Brain microvascular endothelial cell (primary cell): Measurements from ENCODE around the gene RRBP1.

Source experiments
- DNase-seq: peaks from one replicate; pipeline ENCODE4 v3.0.0-alpha.2; 2020
- H3K27ac ChIP-seq: fragments of 250-450 bp; sonication (Bioruptor Pico); 2 replicates; pipeline ENCODE4 v1.5.1; 2020; ENCODE audit warnings: mild to moderate bottlenecking, moderate library complexity
- H3K27me3 ChIP-seq: fragments of 250-450 bp; sonication (Bioruptor Pico); replicated peaks from 2 replicates; pipeline ENCODE4 v1.5.1; 2020; ENCODE audit warnings: mild to moderate bottlenecking
- H3K36me3 ChIP-seq: fragments of 250-450 bp; sonication (Bioruptor Pico); replicated peaks from 2 replicates; pipeline ENCODE4 v1.5.1; 2020; ENCODE audit warnings: mild to moderate bottlenecking
- H3K4me3 ChIP-seq: 2 replicates; pipeline ENCODE4 v1.5.1; 2011; ENCODE audit warnings: low read depth, mild to moderate bottlenecking, control low read depth, low read length, moderate library complexity
- CTCF ChIP-seq: IDR thresholded peaks from 2 replicates; pipeline ENCODE4 v1.5.1; 2011; ENCODE audit warnings: low read depth, mild to moderate bottlenecking, moderate library complexity, low read length, control low read depth, inconsistent platforms; ENCODE audit errors: missing control alignments
- in situ Hi-C: cut with HindIII; loops from 2 replicates; pipeline ENCODE4 v1.10.0; 2017; ENCODE audit warnings: low sequenced_read_pairs, low pct_ligation_motif_present

Gene RRBP1

GRCh38 chr20:17652411-17652810, 29.6 kb downstream of the RRBP1 start:
- DNase-seq: no peak
- TF ChIP-seq CTCF: no peak
- in situ Hi-C loops: no loop called here
- Histone ChIP-seq H3K27ac (no peak overlapping the region), H3K36me3 (peaks cover 52% of the 10 kb centered on the region), H3K27me3 (no peaks in the 10 kb centered on the region), H3K4me3 (no peak overlapping the region)

- in situ Hi-C loops: no loop called here
- Histone ChIP-seq H3K27ac (no peak overlapping the region), H3K4me3 (no peak overlapping the region), H3K27me3 (no peaks in the 10 kb centered on the region), H3K36me3 (peaks cover 52% of the 10 kb centered on the region)
- DNase-seq: no peak
- no peak for TF ChIP-seq CTCF
These were observed 30.2 kb downstream of the RRBP1 start for GRCh38 chr20:17651760-17652388.

GRCh38 chr20:17651129-17651759, 30.8 kb downstream of the RRBP1 start:
- no peak for DNase-seq
- Histone ChIP-seq H3K27me3 (no peaks in the 10 kb centered on the region), H3K36me3 (peaks cover 51% of the 10 kb centered on the region), H3K27ac (no peak overlapping the region), H3K4me3 (no peak overlapping the region)
- TF ChIP-seq CTCF: no peak
- in situ Hi-C loops: no loop called here

GRCh38 chr20:17650301-17651128, 31.5 kb downstream of the RRBP1 start:
- no peak for DNase-seq
- H3K36me3 ChIP-seq: peaks cover 46% of the 10 kb centered on the region

More at GRCh38 chr20:17650301-17651128, 31.5 kb downstream of the RRBP1 start:
- Histone ChIP-seq H3K27ac (no peak overlapping the region), H3K4me3 (no peak overlapping the region), H3K27me3 (no peaks in the 10 kb centered on the region)
- in situ Hi-C loops: no loop called here
- TF ChIP-seq CTCF: no peak
